ENCODE data around the gene WASF2. TPM values are rescaled to one million over a fixed set of nuclear protein-coding genes. Genes with fewer than 3 reads are reported as not detected.

WASF2 gene
- total RNA-seq, 1 experiment from 2014 or later, result 68.6 TPM

DNA sequence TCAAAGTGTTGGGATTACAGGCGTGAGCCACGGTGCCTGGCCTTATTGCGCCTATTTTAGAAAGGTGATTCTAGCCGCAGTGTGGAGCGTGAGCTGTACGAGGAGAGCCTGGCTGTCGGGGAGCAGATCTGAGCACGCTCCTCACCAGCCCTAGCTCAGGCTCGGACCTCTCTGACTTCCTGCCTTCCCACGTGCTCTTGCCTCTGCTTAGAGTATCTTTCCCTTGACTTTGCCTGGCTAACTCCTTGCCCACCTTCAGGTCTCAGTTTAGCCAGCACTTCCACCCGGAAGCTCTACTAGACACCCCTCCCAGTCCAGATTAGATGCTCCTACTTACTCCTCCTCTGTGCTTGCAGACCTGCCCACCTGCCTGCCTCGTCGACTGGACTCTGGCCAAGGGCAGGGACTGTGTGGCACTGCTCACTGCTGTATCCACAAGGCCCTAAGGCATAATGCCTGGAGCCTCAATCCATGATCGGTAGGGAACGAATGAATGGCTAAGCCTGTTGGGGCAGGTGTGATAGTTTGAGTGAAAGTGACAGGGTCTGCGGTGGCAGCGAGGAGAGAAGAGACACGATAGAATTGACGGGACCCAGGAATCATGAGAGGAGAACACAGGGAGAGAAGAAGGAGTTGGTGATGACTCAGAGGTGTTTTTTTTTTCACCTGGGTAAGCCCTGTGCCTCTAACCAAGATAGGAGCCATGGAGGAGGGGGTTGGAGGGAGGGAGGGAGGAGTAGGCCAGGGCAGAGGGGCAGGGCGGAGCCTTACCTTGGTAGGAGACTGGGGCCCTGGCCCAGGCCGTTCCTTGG is 28.1 kb upstream of the WASF2 start:
- ChIA-PET POLR2A (no interaction called here), CTCF (interaction anchor here (0.7 kb wide), 1 partner anchor 39 kb away, joined by 3 read pairs; no protein-coding TSS in a partner anchor)
- Mint-ChIP-seq H3K36me3 (ENCODE audit: insufficient read depth, unreplicated experiment) (no peaks in the 10 kb centered on the region), H3K27ac (ENCODE audit: unreplicated experiment) (peak overlapping the region; percentile 60), H3K27me3 (ENCODE audit: insufficient read depth, unreplicated experiment) (no peaks in the 10 kb centered on the region), H3K9me3 (ENCODE audit: unreplicated experiment) (no peaks in the 10 kb centered on the region), H3K4me3 (ENCODE audit: unreplicated experiment) (no peak overlapping the region), H3K4me1 (ENCODE audit: low read depth, unreplicated experiment) (peaks cover 45% of the 10 kb centered on the region)
- DNase-seq, result peak in 1 of 2 experiments; percentile 59
- H3K9me3 ChIP-seq, result no peaks in the 10 kb centered on the region
- intact Hi-C loops (cut with micrococcal nuclease; ENCODE audit: unreplicated experiment), result no loop called here
- no peaks in the 10 kb centered on the region for H3K36me3 ChIP-seq (ENCODE audit: control insufficient read depth, insufficient read depth, low read length)
- H3K4me3 ChIP-seq (ENCODE audit: low read depth, low read length), result no peak overlapping the region
- TF ChIP-seq CTCF (IDR thresholded peaks at IDR 0.05; ENCODE audit: insufficient read depth in 1 of 2, low read depth in 1 of 2, low read length in 1 of 2, severe bottlenecking in 1 of 2, unreplicated experiment in 1 of 2), result no peak
- no TSS peak for BruUV-seq (replicated peaks)
- H3K4me1 ChIP-seq, result peaks cover 47% of the 10 kb centered on the region
- no peaks in the 10 kb centered on the region for H3K27me3 ChIP-seq (replicated peaks; ENCODE audit: control insufficient read depth, insufficient read depth, low read length)

- no peaks in the 10 kb centered on the region for H3K27me3 Mint-ChIP-seq (ENCODE audit: insufficient read depth, unreplicated experiment)
- peaks cover 40% of the 10 kb centered on the region for H3K4me1 ChIP-seq
- intact Hi-C loops (cut with micrococcal nuclease; ENCODE audit: unreplicated experiment), result no loop called here
- POLR2A ChIA-PET, result no interaction called here
- no peaks in the 10 kb centered on the region for H3K27me3 ChIP-seq (replicated peaks; ENCODE audit: control insufficient read depth, insufficient read depth, low read length)
- no peaks in the 10 kb centered on the region for H3K9me3 ChIP-seq
- H3K4me3 Mint-ChIP-seq (ENCODE audit: unreplicated experiment), result no peak overlapping the region
- no peaks in the 10 kb centered on the region for H3K9me3 Mint-ChIP-seq (ENCODE audit: unreplicated experiment)
- DNase-seq, result no peak
- CTCF ChIA-PET, result no interaction called here
- no peaks in the 10 kb centered on the region for H3K36me3 ChIP-seq (ENCODE audit: control insufficient read depth, insufficient read depth, low read length)
- BruUV-seq (replicated peaks), result no TSS peak
- peaks cover 40% of the 10 kb centered on the region for H3K4me1 Mint-ChIP-seq (ENCODE audit: low read depth, unreplicated experiment)
- no peak overlapping the region for H3K4me3 ChIP-seq (ENCODE audit: low read depth, low read length)
- no peak for TF ChIP-seq CTCF (IDR thresholded peaks at IDR 0.05; ENCODE audit: insufficient read depth in 1 of 2, low read depth in 1 of 2, low read length in 1 of 2, severe bottlenecking in 1 of 2, unreplicated experiment in 1 of 2)
- H3K27ac Mint-ChIP-seq (ENCODE audit: unreplicated experiment), result no peak overlapping the region
- H3K36me3 Mint-ChIP-seq (ENCODE audit: insufficient read depth, unreplicated experiment), result no peaks in the 10 kb centered on the region
Measured at GRCh38 chr1:27517301-27517700, 27.3 kb upstream of the WASF2 start.

GRCh38 chr1:27515626-27516025 is 25.7 kb upstream of the WASF2 start:
- Mint-ChIP-seq H3K36me3 (ENCODE audit: insufficient read depth, unreplicated experiment) (no peaks in the 10 kb centered on the region), H3K27ac (ENCODE audit: unreplicated experiment) (no peak overlapping the region), H3K4me3 (ENCODE audit: unreplicated experiment) (no peak overlapping the region), H3K27me3 (ENCODE audit: insufficient read depth, unreplicated experiment) (no peaks in the 10 kb centered on the region), H3K4me1 (ENCODE audit: low read depth, unreplicated experiment) (peaks cover 30% of the 10 kb centered on the region), H3K9me3 (ENCODE audit: unreplicated experiment) (no peaks in the 10 kb centered on the region)
- ChIA-PET CTCF (interaction anchor here (0.6 kb wide), 1 partner anchor 53 kb away, joined by 3 read pairs; no protein-coding TSS in a partner anchor), POLR2A (no interaction called here)
- no peak for DNase-seq
- TF ChIP-seq CTCF (IDR thresholded peaks at IDR 0.05; ENCODE audit: insufficient read depth in 1 of 2, low read depth in 1 of 2, low read length in 1 of 2, severe bottlenecking in 1 of 2, unreplicated experiment in 1 of 2), result no peak
- intact Hi-C loops (cut with micrococcal nuclease; ENCODE audit: unreplicated experiment), result no loop called here
- H3K4me1 ChIP-seq, result peaks cover 27% of the 10 kb centered on the region
- no TSS peak for BruUV-seq (replicated peaks)
- H3K27me3 ChIP-seq (replicated peaks; ENCODE audit: control insufficient read depth, insufficient read depth, low read length), result no peaks in the 10 kb centered on the region
- no peaks in the 10 kb centered on the region for H3K36me3 ChIP-seq (ENCODE audit: control insufficient read depth, insufficient read depth, low read length)
- no peaks in the 10 kb centered on the region for H3K9me3 ChIP-seq
- no peak overlapping the region for H3K4me3 ChIP-seq (ENCODE audit: low read depth, low read length)
